C4-2B (cell line): ENCODE measurements around the gene ALPP.

ENCODE experiments used
- CTCF ChIP-seq: fragments of 450-650 bp; conservative IDR thresholded peaks from 2 replicates; pipeline ENCODE4 v1.5.1; 2017; ENCODE audit warnings: mild to moderate bottlenecking
- ZFX ChIP-seq: fragments of 450-650 bp; IDR thresholded peaks from 2 replicates; pipeline ENCODE4 v1.6.1; 2017

DNA sequence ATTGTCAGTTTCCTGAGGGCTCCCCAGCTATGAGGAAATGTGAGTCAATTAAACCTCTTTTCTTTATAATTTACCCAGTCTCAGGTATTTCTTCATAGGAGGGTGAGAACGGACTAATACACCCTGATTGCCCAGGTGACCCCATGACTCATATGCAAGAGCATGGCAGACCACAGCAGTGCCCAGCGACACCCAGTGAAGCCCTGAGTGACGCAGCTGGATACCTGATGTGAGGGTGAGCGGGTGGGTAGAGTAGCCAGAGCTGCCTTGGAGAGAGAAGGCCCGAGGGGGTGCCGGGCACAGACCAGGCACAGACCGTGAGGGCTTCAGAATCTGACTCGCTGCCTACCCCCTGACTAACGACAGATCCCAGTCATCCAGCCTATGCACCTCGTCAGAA is 43.5 kb downstream of the ALPP start:
- TF ChIP-seq CTCF (no peak), ZFX (no peak)
